Activated CD4-positive, alpha-beta T cell treated with anti-CD3 and anti-CD28 coated beads, Interleukin-2, amount 10 ng/mL, durations not matched to agents 24 days and 14 days (primary cell): ENCODE measurements around the gene ARHGEF33. TPM values are rescaled to one million over a fixed set of nuclear protein-coding genes. Genes with fewer than 3 reads are reported as not detected.

Source experiments
- DNase-seq: peaks from one replicate; pipeline ENCODE4 v3.0.0; 2022
- H3K27ac Mint-ChIP-seq: one replicate; pipeline ENCODE4 v1.8.0; 2022; ENCODE audit warnings: mild to moderate bottlenecking, mixed read lengths
- H3K27me3 Mint-ChIP-seq: one replicate; pipeline ENCODE4 v1.8.0; 2022; ENCODE audit warnings: mixed read lengths
- H3K36me3 Mint-ChIP-seq: one replicate; pipeline ENCODE4 v1.8.0; 2022; ENCODE audit warnings: low read depth, mild to moderate bottlenecking, mixed read lengths
- H3K4me1 Mint-ChIP-seq: one replicate; pipeline ENCODE4 v1.8.0; 2021; ENCODE audit warnings: mixed read lengths
- H3K4me3 Mint-ChIP-seq: one replicate; pipeline ENCODE4 v1.8.0; 2022; ENCODE audit warnings: mild to moderate bottlenecking, moderate library complexity, mixed read lengths
- H3K9me3 Mint-ChIP-seq: one replicate; pipeline ENCODE4 v1.8.0; 2021; ENCODE audit warnings: mixed read lengths
- intact Hi-C: fragments of 100-400 bp; cut with micrococcal nuclease; formaldehyde crosslinking; loops from one replicate; pipeline ENCODE4 v1.15.1; 2023
- total RNA-seq: library from RNA; stranded (reverse); gene quantifications from 2 replicates; pipeline ENCODE4 v1.2.3, GENCODE V29; 2022

ARHGEF33 gene
- total RNA-seq = 0.09 TPM in 1 of 2 replicates, not detected in the other

DNA sequence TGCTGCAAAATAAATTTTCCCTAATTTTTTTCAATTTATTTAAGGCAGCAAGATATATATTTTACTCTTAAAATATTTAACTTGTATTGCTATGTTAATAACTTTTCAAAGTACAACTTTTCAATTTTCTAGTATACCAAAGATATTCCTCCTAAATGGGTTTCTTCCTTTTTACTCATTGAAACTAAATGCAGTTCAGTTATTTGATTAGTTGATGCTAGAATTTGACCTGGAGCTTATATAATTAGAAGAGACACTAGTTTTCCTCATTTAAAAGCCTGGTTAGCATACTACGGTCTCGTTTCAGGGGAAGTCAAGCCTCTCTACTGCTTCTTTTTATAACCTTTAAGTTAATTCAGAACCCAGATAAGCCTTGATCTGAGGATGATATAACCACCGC lies at the start of gene ARHGEF33:
Gene ARHGEF33 (plus strand): TSS at position 301 of the 400 bp plus-strand sequence. CDS start 29,573 bp downstream, outside the sequence.
- intact Hi-C loops = no loop called here
- Mint-ChIP-seq H3K4me1 (no peaks in the 10 kb centered on the region), H3K4me3 (no peak within 1 kb of the TSS), H3K27ac (no peak within 1 kb of the TSS), H3K36me3 (no peaks in the 10 kb centered on the region), H3K9me3 (no peaks in the 10 kb centered on the region), H3K27me3 (peaks cover 13% of the 10 kb centered on the region)
- DNase-seq = no peak

DNA sequence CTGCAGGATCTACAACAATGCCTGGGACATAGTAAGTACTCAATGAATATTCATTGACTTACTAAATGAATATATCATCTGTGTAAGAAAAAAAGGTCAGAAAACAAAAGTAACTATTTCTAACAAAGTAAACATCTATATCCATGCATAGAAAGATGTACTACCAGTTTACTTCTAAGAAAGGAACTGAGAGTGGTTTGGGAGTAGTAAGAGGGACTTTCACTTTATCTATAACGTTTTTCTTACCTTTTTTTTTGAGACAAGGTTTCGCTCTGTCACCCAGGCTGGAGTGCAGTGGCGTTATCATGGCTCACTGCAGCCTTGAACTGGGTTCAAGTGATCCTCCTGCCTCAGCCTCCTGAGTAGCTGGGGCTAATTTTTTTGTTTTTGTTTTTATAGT lies 39.6 kb upstream of the ARHGEF33 start:
- Mint-ChIP-seq H3K27ac (no peak overlapping the region), H3K4me1 (no peaks in the 10 kb centered on the region), H3K27me3 (no peaks in the 10 kb centered on the region), H3K9me3 (no peaks in the 10 kb centered on the region), H3K36me3 (peaks cover 25% of the 10 kb centered on the region), H3K4me3 (no peak overlapping the region)
- intact Hi-C loops = no loop called here
- DNase-seq = no peak

DNA sequence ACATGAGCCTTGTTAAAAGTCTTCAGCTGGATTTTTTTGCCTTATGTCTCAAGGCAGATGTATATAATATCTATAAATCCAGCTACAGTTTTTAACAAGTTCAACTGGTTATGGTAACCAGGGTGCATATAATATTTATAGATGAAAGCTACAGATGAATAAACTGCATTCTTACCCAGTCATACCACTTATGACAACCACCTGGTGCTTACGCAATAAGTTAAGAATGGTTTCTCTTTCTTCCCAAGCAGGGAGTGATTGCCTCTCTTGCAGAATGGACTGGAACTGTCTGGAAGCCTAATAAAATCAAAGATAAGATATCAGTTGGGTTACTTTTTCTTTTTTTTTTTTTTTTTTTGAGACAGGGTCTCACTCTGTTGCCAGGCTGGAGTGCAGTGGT lies 33.5 kb upstream of the ARHGEF33 start:
- DNase-seq = no peak
- Mint-ChIP-seq H3K4me3 (no peak overlapping the region), H3K27me3 (no peaks in the 10 kb centered on the region), H3K27ac (no peak overlapping the region), H3K36me3 (peaks cover 37% of the 10 kb centered on the region), H3K4me1 (no peaks in the 10 kb centered on the region), H3K9me3 (no peaks in the 10 kb centered on the region)
- intact Hi-C loops = no loop called here

DNA sequence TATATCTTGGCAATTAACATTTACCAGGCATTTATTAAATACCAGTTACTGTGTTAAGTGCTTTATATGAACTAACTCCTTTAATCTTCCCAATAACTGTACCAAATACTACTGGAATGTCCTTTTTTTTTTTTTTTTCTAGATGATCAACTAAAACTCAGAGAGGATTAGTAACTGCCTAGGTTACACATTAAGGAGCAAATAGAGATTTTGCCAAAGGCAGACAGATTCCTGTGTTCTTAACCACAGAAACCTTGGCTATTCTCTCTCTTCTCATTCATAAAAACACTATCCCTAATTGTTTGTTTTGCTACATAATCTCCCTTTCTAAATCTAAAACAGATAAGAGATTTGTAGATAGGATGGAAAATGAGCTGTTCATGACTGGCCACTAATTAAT lies 27.2 kb upstream of the ARHGEF33 start:
- Mint-ChIP-seq H3K9me3 (no peaks in the 10 kb centered on the region), H3K36me3 (peaks cover 48% of the 10 kb centered on the region)

DNA sequence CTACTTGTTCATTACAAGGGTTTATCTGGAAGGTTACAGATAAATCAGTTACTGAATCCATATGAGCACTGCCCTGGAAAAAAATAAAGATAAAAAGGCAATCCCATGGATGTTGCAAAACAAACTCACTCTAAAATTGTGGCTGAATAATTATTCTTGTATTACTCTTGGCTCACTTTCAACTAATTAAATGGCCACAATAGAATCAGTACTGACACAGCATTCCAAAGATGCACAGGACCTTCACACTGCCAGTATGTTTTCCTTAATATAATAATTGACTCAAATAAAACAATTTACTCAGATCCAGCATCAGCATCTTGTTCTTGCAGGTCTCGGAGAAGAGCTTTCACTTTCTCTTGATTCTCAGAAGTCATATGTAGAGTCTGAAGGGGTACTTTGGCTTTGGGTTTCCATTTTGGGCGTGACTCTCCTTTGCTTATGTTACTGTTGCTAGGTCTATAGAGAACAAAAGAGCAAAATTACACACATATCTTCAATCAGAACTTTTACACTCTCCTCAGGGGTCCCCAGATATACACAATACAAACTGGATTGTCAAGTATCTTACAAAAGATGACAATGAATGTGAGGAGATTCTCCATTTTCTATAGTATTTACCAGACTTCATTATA lies 26.5 kb upstream of the ARHGEF33 start:
- no peak overlapping the region for H3K27ac Mint-ChIP-seq
- H3K27me3 Mint-ChIP-seq = no peaks in the 10 kb centered on the region
- intact Hi-C loops = no loop called here
- peaks cover 4% of the 10 kb centered on the region for H3K9me3 Mint-ChIP-seq
- peak; percentile 61 for DNase-seq
- peaks cover 52% of the 10 kb centered on the region for H3K36me3 Mint-ChIP-seq
- H3K4me1 Mint-ChIP-seq = peaks cover 10% of the 10 kb centered on the region
- no peak overlapping the region for H3K4me3 Mint-ChIP-seq

More for the DNA sequence above, 27.2 kb upstream of the ARHGEF33 start:
- Mint-ChIP-seq H3K27ac (no peak overlapping the region), H3K27me3 (no peaks in the 10 kb centered on the region), H3K4me3 (no peak overlapping the region), H3K4me1 (peaks cover 10% of the 10 kb centered on the region)
- DNase-seq = no peak
- intact Hi-C loops = no loop called here

DNA sequence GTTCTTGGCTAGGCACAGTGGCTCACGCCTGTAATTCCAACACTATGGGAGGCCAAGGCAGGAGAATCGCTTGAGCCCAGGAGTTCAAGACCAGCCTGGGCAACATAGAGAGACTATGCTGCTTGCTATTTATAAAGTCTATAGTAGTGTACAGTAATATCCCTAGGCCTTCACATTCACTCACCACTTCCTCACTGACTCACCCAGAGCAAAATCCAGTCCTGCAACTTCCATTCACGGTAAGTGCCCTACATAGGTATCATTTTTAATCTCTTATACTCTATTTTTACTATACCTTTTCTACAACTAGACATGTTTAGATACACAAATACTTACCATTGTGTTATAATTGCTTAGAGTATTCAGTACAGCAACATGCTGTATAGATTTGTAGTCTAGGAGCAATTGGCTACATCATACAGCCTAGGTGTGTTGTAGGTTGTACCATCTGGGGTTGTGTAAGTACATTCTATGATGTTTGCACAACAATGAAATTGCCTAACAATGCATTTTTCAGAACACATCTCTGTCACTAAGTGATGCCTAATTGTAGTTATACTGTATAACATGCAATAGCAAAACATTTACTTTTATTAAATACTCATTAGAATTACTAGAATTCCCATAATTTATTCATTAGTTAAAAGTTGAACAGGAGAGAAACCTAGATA lies 22.8 kb upstream of the ARHGEF33 start:
- Mint-ChIP-seq H3K27me3 (no peaks in the 10 kb centered on the region), H3K36me3 (peaks cover 44% of the 10 kb centered on the region), H3K27ac (no peak overlapping the region), H3K4me1 (peaks cover 10% of the 10 kb centered on the region), H3K4me3 (no peak overlapping the region), H3K9me3 (peaks cover 16% of the 10 kb centered on the region)
- no peak for DNase-seq
- intact Hi-C loops = no loop called here

DNA sequence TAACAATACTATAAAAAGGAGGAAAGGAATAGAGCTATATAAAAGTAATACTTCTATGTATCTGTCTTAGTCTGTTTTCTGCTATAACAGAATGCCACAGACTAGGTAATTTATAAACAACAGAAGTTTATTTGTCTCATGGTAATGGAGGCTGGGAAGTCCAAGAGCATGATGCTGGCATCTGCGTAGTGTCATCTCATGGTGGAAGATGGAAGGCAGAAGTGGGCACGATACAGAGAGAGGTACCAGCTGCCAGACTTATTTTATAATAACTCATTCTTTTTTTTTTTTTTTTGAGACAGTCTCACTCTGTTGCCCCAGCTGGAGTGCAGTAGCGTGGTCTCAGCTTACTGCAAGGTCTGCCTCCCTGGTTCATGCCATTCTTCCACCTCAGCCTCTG lies 18.2 kb upstream of the ARHGEF33 start:
- no peak overlapping the region for H3K27ac Mint-ChIP-seq
- peaks cover 33% of the 10 kb centered on the region for H3K36me3 Mint-ChIP-seq
- peaks cover 22% of the 10 kb centered on the region for H3K4me1 Mint-ChIP-seq
- no peak for DNase-seq
- peaks cover 23% of the 10 kb centered on the region for H3K9me3 Mint-ChIP-seq
- no peaks in the 10 kb centered on the region for H3K27me3 Mint-ChIP-seq
- no peak overlapping the region for H3K4me3 Mint-ChIP-seq
- intact Hi-C loops = no loop called here

DNA sequence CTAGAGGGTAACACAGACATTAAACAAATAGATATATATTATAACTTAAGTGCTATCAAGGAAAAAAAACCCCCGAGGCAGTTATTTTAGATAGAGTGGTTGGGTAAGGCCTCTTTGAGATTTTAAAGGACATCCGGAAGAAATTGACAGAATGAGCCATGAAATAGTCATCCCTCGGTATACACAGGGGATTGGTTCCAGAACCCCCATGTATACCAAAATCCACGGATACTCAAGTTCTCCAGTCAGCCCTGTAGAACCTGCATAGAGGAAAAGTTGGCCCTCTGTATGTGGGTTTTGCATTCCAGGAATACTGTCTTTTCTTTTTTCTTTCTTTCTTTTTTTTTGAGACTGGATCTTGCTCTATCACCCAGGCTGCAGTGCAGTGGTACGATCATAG lies 15.9 kb upstream of the ARHGEF33 start:
- Mint-ChIP-seq H3K36me3 (peaks cover 22% of the 10 kb centered on the region), H3K4me3 (no peak overlapping the region), H3K27me3 (no peaks in the 10 kb centered on the region), H3K4me1 (peaks cover 21% of the 10 kb centered on the region), H3K9me3 (peaks cover 18% of the 10 kb centered on the region), H3K27ac (no peak overlapping the region)
- intact Hi-C loops = loop anchor here (2.0 kb wide), 1 partner anchor 95 kb away; the partner anchor contains the start of gene GEMIN6
- DNase-seq = no peak

DNA sequence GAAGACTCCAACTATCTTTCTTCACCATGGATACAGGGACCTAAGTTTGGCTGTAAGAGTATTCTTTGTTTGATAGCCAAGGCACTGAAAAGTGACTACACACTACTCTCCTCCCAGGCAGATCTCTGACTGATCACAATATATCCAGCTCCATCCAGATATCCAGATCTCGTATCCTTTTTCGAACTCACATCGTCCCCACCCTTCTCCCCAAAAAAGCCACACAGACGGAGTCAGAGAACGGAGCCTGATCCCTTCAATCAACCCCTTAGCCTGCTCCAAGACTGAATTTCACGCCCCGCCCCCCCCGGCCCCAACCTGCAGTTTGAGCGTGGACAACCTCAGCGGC lies 14.5 kb upstream of the ARHGEF33 start:
- H3K4me3 Mint-ChIP-seq = peak overlapping the region; percentile 97
- no peak for DNase-seq
- peaks cover 21% of the 10 kb centered on the region for H3K4me1 Mint-ChIP-seq
- intact Hi-C loops = loop anchor here (2.0 kb wide), 1 partner anchor 96 kb away; the partner anchor contains the start of gene GEMIN6
- H3K9me3 Mint-ChIP-seq = peaks cover 9% of the 10 kb centered on the region
- no peaks in the 10 kb centered on the region for H3K27me3 Mint-ChIP-seq
- peaks cover 13% of the 10 kb centered on the region for H3K36me3 Mint-ChIP-seq
- H3K27ac Mint-ChIP-seq = peak overlapping the region; percentile 96

DNA sequence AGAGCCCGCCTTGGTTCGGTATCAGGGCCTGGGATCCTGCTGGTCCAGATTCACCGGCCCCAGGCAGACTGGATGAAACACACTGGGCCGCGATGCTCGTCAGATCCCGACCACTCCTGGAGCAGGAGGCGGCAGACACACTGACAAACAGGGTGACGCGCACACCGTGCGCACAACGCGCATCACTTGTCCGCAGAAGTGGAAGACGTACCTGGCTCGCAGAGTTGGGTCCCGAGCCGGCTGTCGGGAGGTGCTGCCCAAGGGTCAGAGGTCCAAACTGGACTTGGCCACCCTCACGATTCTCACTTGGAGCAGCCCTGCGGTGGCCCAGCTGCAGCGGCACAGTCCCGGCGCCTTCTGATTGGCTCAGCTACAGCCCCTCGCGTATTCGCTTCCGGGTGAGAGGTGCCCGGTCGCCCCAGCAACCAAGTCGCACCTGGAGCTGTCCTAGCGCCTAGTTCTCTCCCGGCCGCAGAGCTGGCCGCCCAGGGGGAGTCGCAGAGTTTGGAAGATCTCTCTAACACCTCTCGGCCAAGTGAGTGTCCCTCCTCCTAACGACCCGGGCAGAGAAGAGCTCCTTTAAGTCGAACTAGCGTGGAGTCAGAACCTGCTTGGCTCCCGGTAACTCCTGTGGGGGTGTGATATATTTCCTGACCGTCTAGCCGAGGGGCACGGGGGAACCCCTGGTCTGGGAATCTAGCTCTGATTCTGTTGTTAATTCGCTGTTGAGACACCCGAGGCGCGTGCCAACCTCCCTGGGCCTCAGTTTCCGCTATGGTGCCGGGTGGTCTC lies 13.9 kb upstream of the ARHGEF33 start, which contains the start of the genes DHX57 and MORN2:
Gene DHX57 (minus strand): TSS at position 359 of the 792 bp plus-strand sequence. CDS start 7,529 bp downstream, outside the sequence.
Gene MORN2 (plus strand): TSS at position 401 of the 792 bp plus-strand sequence.
- H3K4me1 Mint-ChIP-seq = peaks cover 21% of the 10 kb centered on the region
- H3K36me3 Mint-ChIP-seq = peaks cover 11% of the 10 kb centered on the region
- peaks cover 8% of the 10 kb centered on the region for H3K9me3 Mint-ChIP-seq
- intact Hi-C loops = loop anchor here (2.0 kb wide), 1 partner anchor 97 kb away; the partner anchor contains the start of gene GEMIN6
- peak; percentile 95 for DNase-seq
- H3K27me3 Mint-ChIP-seq = no peaks in the 10 kb centered on the region
- H3K27ac Mint-ChIP-seq = peak within 1 kb of the TSS; percentile 96
- H3K4me3 Mint-ChIP-seq = peak within 1 kb of the TSS; percentile 97

DNA sequence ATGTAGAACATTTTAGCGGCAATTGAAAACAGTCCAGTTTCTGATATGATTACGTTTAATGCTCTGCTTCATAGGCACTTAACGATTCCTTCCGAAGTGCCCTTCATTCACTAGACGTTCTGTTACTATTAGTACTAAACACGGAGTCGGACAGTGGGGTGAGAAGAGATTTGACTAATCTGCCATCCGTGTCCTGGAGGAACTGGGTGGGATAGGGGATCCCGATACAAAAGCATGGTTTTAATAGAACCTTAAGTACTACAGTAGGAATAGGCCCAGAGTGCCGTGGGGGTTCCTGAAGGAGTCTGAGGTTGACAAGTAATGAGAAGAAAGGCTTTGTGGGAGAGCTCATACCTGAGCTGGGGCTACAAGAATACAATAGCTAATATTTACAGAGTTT lies 13.3 kb upstream of the ARHGEF33 start:
- Mint-ChIP-seq H3K27me3 (no peaks in the 10 kb centered on the region), H3K4me3 (peak overlapping the region; percentile 97), H3K27ac (peak overlapping the region; percentile 96), H3K9me3 (peaks cover 8% of the 10 kb centered on the region), H3K36me3 (peaks cover 10% of the 10 kb centered on the region), H3K4me1 (peaks cover 21% of the 10 kb centered on the region)
- DNase-seq = peak; percentile 56
- intact Hi-C loops = no loop called here

DNA sequence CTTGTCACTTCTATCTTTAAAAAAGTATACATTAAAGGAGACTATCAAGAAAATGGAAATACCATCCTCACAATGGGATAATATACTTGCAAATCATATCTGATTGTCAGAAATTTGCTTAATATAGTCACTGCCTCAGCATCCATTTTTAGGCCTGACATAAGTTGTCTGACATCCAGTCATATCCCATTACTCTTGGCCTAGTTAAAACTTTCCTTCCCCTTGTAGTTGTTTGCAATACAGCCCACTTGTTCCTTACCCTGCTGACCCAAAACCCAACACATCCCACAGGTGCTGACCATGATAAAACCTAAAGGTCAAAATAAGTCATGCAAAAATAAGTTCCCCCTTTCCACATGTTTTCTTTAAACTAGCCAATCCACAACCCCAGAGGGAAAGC lies 3.6 kb upstream of the ARHGEF33 start:
- intact Hi-C loops = no loop called here

DNA sequence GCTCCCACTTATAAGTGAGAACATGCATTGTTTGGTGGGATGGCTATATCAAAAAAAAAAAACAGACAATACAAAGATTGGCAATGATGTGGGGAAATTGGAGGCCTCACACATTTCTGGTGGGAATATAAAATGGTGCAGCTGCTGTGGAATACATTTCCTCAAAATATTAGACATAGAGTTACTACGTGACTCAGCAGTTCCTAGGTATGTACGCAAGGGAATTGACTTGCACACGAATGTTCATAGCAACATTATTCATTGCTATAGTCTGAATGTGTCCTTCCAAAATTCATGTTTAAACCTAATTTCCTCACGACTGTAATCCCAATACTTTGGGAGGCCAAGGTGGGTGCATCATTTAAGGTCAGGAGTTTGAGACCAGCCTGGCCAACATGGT lies 2.3 kb upstream of the ARHGEF33 start:
- Mint-ChIP-seq H3K9me3 (no peaks in the 10 kb centered on the region), H3K4me1 (no peaks in the 10 kb centered on the region), H3K36me3 (no peaks in the 10 kb centered on the region), H3K4me3 (no peak overlapping the region), H3K27me3 (peaks cover 13% of the 10 kb centered on the region), H3K27ac (no peak overlapping the region)
- DNase-seq = no peak
- intact Hi-C loops = no loop called here

More for the DNA sequence above, 3.6 kb upstream of the ARHGEF33 start:
- H3K9me3 Mint-ChIP-seq = no peaks in the 10 kb centered on the region
- peaks cover 10% of the 10 kb centered on the region for H3K27me3 Mint-ChIP-seq
- no peaks in the 10 kb centered on the region for H3K4me1 Mint-ChIP-seq
- no peak overlapping the region for H3K4me3 Mint-ChIP-seq
- no peaks in the 10 kb centered on the region for H3K36me3 Mint-ChIP-seq
- no peak for DNase-seq
- H3K27ac Mint-ChIP-seq = no peak overlapping the region
